ENCODE data around the gene C2orf80.
A peak's percentile ranks its signal among the peaks of the same experiment; 100 is the strongest.
"Not testable (repeated sequence)": the region's sequence is repeated elsewhere in the genome, so short reads cannot be mapped to it uniquely, and the experiment has no call there.

The C2orf80 gene

GRCh38 chr2:208179028-208179609, 10.7 kb downstream of the C2orf80 start:
- no peak for DNase-seq (ENCODE audit: low spot score)

- DNase-seq (ENCODE audit: low spot score), result no peak
Measured at GRCh38 chr2:208175840-208176153, 14.0 kb downstream of the C2orf80 start.

GRCh38 chr2:208175069-208175839, 14.6 kb downstream of the C2orf80 start:
- DNase-seq (ENCODE audit: low spot score), result peak; percentile 70

- DNase-seq (ENCODE audit: low spot score), result no peak
Measured at GRCh38 chr2:208174144-208174543, 15.7 kb downstream of the C2orf80 start.

GRCh38 chr2:208172125-208172524, 17.7 kb downstream of the C2orf80 start:
- no peak for DNase-seq (ENCODE audit: low spot score)

GRCh38 chr2:208164951-208165755, 24.7 kb downstream of the C2orf80 start:
- no peak for DNase-seq (ENCODE audit: low spot score)

GRCh38 chr2:208163489-208163888, 26.3 kb downstream of the C2orf80 start, which contains the start of gene CRYGA:
Gene CRYGA (minus strand): TSS chr2:208163589. CDS start chr2:208163556, 33 bp downstream.
- DNase-seq (ENCODE audit: low spot score), result no peak

- DNase-seq (ENCODE audit: low spot score), result no peak
Measured at GRCh38 chr2:208156439-208156838, 33.4 kb downstream of the C2orf80 start.

GRCh38 chr2:208153156-208153555, 36.7 kb downstream of the C2orf80 start:
- DNase-seq (ENCODE audit: low spot score), result no peak

- no peak for DNase-seq (ENCODE audit: low spot score)
Measured at GRCh38 chr2:208150956-208151355, 38.9 kb downstream of the C2orf80 start.

- no peak for DNase-seq (ENCODE audit: low spot score)
Measured at GRCh38 chr2:208150094-208150493, 39.7 kb downstream of the C2orf80 start.

GRCh38 chr2:208148803-208149202, 41.0 kb downstream of the C2orf80 start:
- no peak for DNase-seq (ENCODE audit: low spot score)

GRCh38 chr2:208147759-208148158, 42.1 kb downstream of the C2orf80 start:
- no peak for DNase-seq (ENCODE audit: low spot score)

- no peak for DNase-seq (ENCODE audit: low spot score)
Measured at GRCh38 chr2:208147008-208147407, 42.8 kb downstream of the C2orf80 start.

- no peak for DNase-seq (ENCODE audit: low spot score)
Measured at GRCh38 chr2:208146006-208146405, 43.8 kb downstream of the C2orf80 start, which contains the start of gene CRYGB. Gene CRYGB (minus strand): TSS chr2:208146158. CDS start chr2:208146120, 38 bp downstream.

GRCh38 chr2:208142925-208143799, 46.7 kb downstream of the C2orf80 start:
- DNase-seq (ENCODE audit: low spot score), result no peak

GRCh38 chr2:208142240-208142924, 47.4 kb downstream of the C2orf80 start:
- no peak for DNase-seq (ENCODE audit: low spot score)

- no peak for DNase-seq (ENCODE audit: low spot score)
Measured at GRCh38 chr2:208139447-208139846, 50.4 kb downstream of the C2orf80 start.

- DNase-seq (ENCODE audit: low spot score), result not testable (repeated sequence)
Measured at GRCh38 chr2:208138334-208138733, 51.5 kb downstream of the C2orf80 start.

GRCh38 chr2:208136716-208137094, 53.1 kb downstream of the C2orf80 start:
- DNase-seq (ENCODE audit: low spot score), result no peak

All from hepatic stellate cell (primary cell).